H1 (cell line): ENCODE results near the gene RASSF5. TPM values are rescaled to one million over a fixed set of nuclear protein-coding genes. Genes with fewer than 3 reads are reported as not detected.

Experiments used
- CHD1 ChIP-seq: IDR thresholded peaks from 2 replicates; pipeline ENCODE4 v1.6.1; 2012; ENCODE audit warnings: low read depth, low read length, improper control_type of control experiment
- SIRT6 ChIP-seq: IDR thresholded peaks from one replicate; pipeline ENCODE4 v1.7.1; 2012; ENCODE audit warnings: low read length, inconsistent platforms
- SIX5 ChIP-seq: IDR thresholded peaks from 2 replicates; pipeline ENCODE4 v1.6.1; 2011; ENCODE audit warnings: mild to moderate bottlenecking, low read depth, low read length
- TEAD4 ChIP-seq: IDR thresholded peaks from 2 replicates; pipeline ENCODE4 v1.6.1; 2012; ENCODE audit warnings: low read depth, low read length, inconsistent platforms, mixed read lengths
- ZNF274 ChIP-seq: IDR thresholded peaks from 2 replicates; pipeline ENCODE4 v1.7.0; 2012; ENCODE audit warnings: low read length, borderline replicate concordance; ENCODE audit errors: extremely low read depth
- polyA plus RNA-seq, 7 experiments: library from polyadenylated mRNA; depleted of rRNA in 3 of 7; stranded (reverse) in 5 of 7; unstranded in 2 of 7; fragments of >200 nt in 5 of 7; fragments of 200-250 nt in 2 of 7; gene quantifications; 1 replicate in 5 of 7; 2 replicates in 1 of 7; 4 replicates in 1 of 7; pipeline versions ENCODE4 v1.2.1 to v1.2.3, GENCODE V29; 2011 to 2013; ENCODE audit warnings: missing spikeins in 2 of 7, mixed read lengths in 2 of 7
- total RNA-seq: library from RNA; stranded (reverse); fragmentation: NEBNext Ultra II Directional; extraction: Animal tissue kit (Norgen Biotek cat#: 25700); gene quantifications from 2 replicates; pipeline ENCODE4 v1.2.1, GENCODE V29; 2021

Gene RASSF5
- total and polyA plus RNA-seq, 2 of the 8 experiments (the other 6 are each of a cell fraction or from before 2014, with no cell fraction given): 0.82 to 1.8 TPM

- TF ChIP-seq CHD1 (no peak), ZNF274 (no peak), SIX5 (no peak), TEAD4 (no peak), SIRT6 (no peak)
- TF ChIP-seq, all 59 proteins: peak for 0
Measured at GRCh38 chr1:206532368-206532767, 25.0 kb downstream of the RASSF5 start (continued).
